ENCODE measurements around the gene ETV6.

ETV6 gene

DNA sequence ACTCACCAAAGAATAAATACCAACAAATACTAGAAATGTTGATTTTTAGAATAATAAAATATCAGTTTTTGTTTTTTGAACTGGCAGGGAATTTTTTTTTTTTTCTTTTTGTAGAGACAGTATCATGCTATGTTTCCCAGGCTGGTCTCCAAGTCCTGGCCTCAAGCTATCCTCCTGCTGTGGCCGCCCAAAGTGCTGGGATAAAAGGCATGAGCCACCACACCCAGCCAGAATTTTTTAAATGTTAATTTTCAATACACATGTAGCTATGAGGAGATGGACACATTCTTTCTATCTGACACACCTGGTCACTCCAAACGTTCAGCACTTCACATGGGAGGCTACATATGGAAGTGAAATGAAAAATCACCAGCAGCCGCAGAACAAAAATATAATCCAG, 126.8 kb downstream of the ETV6 start:
- TF ChIP-seq, protein P1, sequence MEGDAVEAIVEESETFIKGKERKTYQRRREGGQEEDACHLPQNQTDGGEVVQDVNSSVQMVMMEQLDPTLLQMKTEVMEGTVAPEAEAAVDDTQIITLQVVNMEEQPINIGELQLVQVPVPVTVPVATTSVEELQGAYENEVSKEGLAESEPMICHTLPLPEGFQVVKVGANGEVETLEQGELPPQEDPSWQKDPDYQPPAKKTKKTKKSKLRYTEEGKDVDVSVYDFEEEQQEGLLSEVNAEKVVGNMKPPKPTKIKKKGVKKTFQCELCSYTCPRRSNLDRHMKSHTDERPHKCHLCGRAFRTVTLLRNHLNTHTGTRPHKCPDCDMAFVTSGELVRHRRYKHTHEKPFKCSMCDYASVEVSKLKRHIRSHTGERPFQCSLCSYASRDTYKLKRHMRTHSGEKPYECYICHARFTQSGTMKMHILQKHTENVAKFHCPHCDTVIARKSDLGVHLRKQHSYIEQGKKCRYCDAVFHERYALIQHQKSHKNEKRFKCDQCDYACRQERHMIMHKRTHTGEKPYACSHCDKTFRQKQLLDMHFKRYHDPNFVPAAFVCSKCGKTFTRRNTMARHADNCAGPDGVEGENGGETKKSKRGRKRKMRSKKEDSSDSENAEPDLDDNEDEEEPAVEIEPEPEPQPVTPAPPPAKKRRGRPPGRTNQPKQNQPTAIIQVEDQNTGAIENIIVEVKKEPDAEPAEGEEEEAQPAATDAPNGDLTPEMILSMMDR (IDR thresholded peaks at IDR 0.05) = no peak
- TF ChIP-seq ZFX (IDR thresholded peaks at IDR 0.05; ENCODE audit: borderline replicate concordance) = no peak
- H3K27ac ChIP-seq = no peak overlapping the region

DNA sequence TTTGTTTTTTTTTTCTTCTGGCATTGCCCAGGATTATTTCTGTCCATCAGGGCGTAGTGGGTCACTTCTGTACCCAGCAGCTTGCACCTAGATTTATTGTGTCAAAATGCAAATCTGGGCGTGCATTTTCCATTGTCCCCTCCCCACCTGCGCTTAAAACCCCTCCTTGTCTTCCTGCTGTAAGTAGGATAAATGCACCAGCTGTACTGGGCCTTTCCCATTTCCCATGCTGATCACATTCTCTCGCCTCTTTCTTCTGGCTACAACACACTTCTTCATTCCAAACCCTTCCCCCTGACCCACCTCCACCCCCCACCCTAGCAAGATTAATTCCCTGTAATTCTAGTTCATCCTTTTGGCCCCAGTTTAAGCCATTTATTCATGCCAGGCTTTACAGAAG, 128.0 kb downstream of the ETV6 start:
- no peak overlapping the region for H3K27ac ChIP-seq

DNA sequence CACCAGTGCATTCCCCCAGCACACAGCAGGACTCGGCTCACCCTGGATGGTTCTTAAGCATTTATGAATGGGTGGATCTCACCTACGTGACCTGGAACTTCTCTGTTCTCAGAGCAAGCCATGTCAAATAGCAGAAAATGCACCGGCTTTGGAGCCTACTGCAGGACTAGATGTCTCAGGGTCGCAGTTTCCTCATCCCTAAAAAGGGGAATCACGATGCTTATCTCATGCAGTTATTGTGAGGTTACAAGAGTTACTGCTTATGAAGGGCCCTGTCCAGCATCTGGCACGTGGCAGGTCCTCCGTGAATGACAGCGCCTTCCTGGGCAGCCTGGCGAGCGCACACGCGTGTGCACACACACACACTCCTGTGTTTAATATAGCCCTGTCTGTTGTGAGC, 128.5 kb downstream of the ETV6 start:
- H3K27ac ChIP-seq = no peak overlapping the region
- TF ChIP-seq, protein P1 (IDR thresholded peaks at IDR 0.05) = no peak
- no peak for TF ChIP-seq ZFX (IDR thresholded peaks at IDR 0.05; ENCODE audit: borderline replicate concordance)

More for the DNA sequence above, 128.0 kb downstream of the ETV6 start:
- no peak for TF ChIP-seq ZFX (IDR thresholded peaks at IDR 0.05; ENCODE audit: borderline replicate concordance)
- TF ChIP-seq, protein P1 (IDR thresholded peaks at IDR 0.05) = no peak

DNA sequence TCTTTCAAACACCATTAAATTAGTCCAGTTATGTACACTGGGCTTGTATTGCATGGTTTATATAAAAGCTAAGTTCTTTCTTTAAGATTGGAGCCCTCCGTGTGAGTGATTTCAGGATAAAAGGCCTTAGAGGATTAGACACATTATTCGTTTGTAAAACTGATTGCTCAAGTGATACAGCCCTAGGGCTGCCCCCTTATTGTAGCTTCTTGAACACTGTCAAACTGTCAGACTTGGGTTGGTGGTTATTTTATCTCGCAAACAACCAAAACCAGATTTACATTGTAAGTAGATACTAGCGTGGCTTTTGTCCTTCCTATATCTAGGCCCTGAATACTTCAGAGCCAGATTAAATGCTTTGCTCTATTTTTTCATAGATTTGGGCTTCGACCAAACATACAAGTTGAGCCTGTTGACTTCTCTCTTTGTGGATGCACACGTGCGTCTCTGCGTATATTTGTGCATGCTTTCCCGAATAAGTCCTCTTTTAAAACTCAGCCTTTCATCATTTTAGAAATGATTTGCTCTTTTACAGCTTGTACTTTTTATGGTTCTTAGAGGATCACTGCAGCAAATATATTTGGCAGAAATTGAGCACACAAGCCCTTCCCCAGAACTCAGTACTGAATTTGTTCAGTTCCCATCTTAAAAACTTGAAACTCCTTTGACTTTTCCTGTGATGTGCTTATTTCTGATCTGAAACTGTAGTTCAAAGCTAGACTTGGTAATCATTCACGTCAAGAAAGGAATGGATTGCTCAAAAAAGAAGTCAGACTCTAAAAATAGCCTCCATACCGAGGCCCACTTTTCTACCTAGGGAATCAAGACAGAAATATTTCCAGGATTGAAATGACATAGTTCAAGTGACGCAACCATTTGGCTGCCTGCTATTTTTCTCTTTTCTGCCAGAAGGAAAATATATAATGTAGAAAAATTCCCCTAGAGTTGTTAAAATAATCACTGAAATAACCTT, 129.5 kb downstream of the ETV6 start:
- no peak for TF ChIP-seq ZFX (IDR thresholded peaks at IDR 0.05; ENCODE audit: borderline replicate concordance)
- TF ChIP-seq, protein P1 (IDR thresholded peaks at IDR 0.05) = no peak
- H3K27ac ChIP-seq = no peak overlapping the region

DNA sequence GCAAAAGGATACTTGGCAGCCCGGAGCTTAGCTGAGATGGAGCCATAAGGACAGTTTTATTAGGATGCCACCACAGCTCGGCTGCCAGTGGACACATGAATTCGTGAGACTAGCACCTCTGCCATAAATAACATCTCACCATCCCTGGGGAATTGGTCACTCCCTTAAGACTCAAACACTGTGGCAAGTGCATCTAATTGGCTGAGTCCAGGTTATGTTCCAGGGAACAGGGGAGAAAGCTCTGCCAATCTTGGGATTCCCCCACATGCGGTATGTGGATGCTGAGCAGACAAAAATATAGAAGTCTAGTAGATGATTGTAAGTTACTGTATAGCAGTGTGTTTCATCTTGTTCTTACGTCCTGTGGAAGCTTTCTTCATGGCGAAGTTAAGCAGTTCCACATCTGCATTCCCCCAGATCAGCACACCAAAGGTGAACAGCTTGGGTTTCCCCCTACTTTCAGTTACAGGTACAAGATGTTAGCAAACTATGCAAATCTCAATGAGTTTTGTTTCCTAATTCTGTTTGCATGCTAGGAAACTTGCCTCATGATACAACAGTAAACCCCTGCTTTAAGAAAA, 131.1 kb downstream of the ETV6 start:
- no peak for TF ChIP-seq ZFX (IDR thresholded peaks at IDR 0.05; ENCODE audit: borderline replicate concordance)
- TF ChIP-seq, protein P1 (IDR thresholded peaks at IDR 0.05) = no peak
- no peak overlapping the region for H3K27ac ChIP-seq

DNA sequence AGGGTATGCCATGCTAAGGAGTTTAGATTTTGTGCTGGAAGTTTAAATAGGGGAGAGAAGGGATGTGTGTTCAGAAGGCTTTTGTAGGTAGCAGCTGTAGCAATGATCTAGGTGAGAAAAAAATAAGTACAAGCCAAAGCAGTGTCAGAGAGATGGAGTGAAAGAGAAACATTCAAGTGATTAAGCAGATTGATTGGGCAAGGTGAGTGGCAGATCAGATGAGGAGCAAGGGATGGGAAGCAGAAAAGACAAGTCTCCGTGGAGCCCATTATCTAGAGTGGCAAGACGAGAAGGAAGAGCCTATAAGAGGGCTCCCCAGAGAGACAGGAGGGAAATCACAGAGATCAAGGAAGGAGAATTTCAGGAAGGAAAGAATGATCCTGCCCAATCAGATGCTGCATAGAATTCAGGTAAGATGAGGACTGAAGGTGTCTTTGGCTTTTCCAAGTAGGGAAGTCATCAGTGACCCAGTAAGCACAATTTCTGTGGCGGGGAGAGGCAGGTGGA, 133.5 kb downstream of the ETV6 start:
- no peak for TF ChIP-seq ZFX (IDR thresholded peaks at IDR 0.05; ENCODE audit: borderline replicate concordance)
- TF ChIP-seq, protein P1 (IDR thresholded peaks at IDR 0.05) = no peak
- no peak overlapping the region for H3K27ac ChIP-seq

DNA sequence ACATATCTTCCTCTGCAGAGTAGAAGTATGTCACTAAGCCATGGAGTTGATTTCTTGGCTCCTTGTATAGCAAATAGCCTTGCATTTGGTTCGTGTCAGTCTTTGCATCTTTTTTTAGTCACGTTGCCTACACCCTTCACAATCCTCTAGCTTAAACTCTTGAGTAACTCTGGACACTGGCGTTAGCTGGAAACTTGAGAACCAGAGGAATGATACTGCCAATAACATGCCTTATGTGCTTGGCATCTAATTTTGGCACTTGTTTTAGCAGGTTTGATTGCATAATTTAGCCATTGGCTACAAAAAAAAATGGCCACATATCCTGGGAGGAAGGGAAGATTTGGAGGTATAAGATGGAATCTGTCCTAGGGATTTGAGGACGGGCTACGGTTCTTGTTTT, 136.2 kb downstream of the ETV6 start:
- no peak for TF ChIP-seq ZFX (IDR thresholded peaks at IDR 0.05; ENCODE audit: borderline replicate concordance)
- TF ChIP-seq, protein P1 (IDR thresholded peaks at IDR 0.05) = no peak
- H3K27ac ChIP-seq = no peak overlapping the region
